NCI-H510A (cell line): ENCODE data around the gene PRPF8.
"Not testable (repeated sequence)": the region's sequence is repeated elsewhere in the genome, so short reads cannot be mapped to it uniquely, and the experiment has no call there.

Experiments used
- DNase-seq: peaks from one replicate; lab custom pipeline; 2025; lab: John Stamatoyannopoulos, UW

PRPF8 gene

GRCh38 chr17:1690544-1691221 lies 6.0 kb upstream of the PRPF8 start:
- DNase-seq = no peak

GRCh38 chr17:1688405-1688804 lies 3.7 kb upstream of the PRPF8 start:
- not testable (repeated sequence) for DNase-seq

- no peak for DNase-seq
Observed at GRCh38 chr17:1686086-1686485, 1.4 kb upstream of the PRPF8 start.

- DNase-seq = no peak
Observed at GRCh38 chr17:1683459-1683858, 1.2 kb downstream of the PRPF8 start.

- DNase-seq = no peak
Observed at GRCh38 chr17:1676401-1676800, 8.3 kb downstream of the PRPF8 start.

- no peak for DNase-seq
Observed at GRCh38 chr17:1673041-1673785, 11.5 kb downstream of the PRPF8 start.

GRCh38 chr17:1663934-1664333 lies 20.7 kb downstream of the PRPF8 start:
- DNase-seq = not testable (repeated sequence)

- no peak for DNase-seq
Observed at GRCh38 chr17:1661045-1661444, 23.6 kb downstream of the PRPF8 start.

GRCh38 chr17:1658100-1658499 lies 26.6 kb downstream of the PRPF8 start:
- DNase-seq = no peak

GRCh38 chr17:1653735-1654134 lies 30.9 kb downstream of the PRPF8 start:
- DNase-seq = no peak

- not testable (repeated sequence) for DNase-seq
Observed at GRCh38 chr17:1652794-1653193, 31.9 kb downstream of the PRPF8 start.

- no peak for DNase-seq
Observed at GRCh38 chr17:1651559-1651844, 33.2 kb downstream of the PRPF8 start.

- DNase-seq = no peak
Observed at GRCh38 chr17:1650731-1651558, 33.7 kb downstream of the PRPF8 start.

GRCh38 chr17:1649844-1650501 lies 34.7 kb downstream of the PRPF8 start, which contains the start of gene RILP:
Gene RILP (minus strand): TSS chr17:1649866. CDS start chr17:1649804, 62 bp downstream.
- no peak for DNase-seq

- DNase-seq = peak; percentile 36
Observed at GRCh38 chr17:1648963-1649843, 35.5 kb downstream of the PRPF8 start.

GRCh38 chr17:1648173-1648962 lies 36.3 kb downstream of the PRPF8 start:
- no peak for DNase-seq

GRCh38 chr17:1647802-1648171 lies 36.9 kb downstream of the PRPF8 start:
- DNase-seq = no peak

GRCh38 chr17:1646199-1646875 lies 38.3 kb downstream of the PRPF8 start:
- no peak for DNase-seq

GRCh38 chr17:1645207-1646171 lies 39.2 kb downstream of the PRPF8 start, which contains the start of gene SCARF1:
Gene SCARF1 (minus strand): TSS chr17:1645732. CDS start chr17:1645697, 35 bp downstream.
- no peak for DNase-seq
